Ramos (cell line): Measurements from ENCODE around the gene CDH4.
"Not testable (repeated sequence)": the region's sequence is repeated elsewhere in the genome, so short reads cannot be mapped to it uniquely, and the experiment has no call there.

Source experiments
- in situ Hi-C: fragments of 300-500 bp; cut with MboI; formaldehyde crosslinking; loops from one replicate; pipeline ENCODE4 v1.14.3; 2022; ENCODE audit warnings: low sequenced_read_pairs; ENCODE audit not compliant: unreplicated experiment

The CDH4 gene

DNA sequence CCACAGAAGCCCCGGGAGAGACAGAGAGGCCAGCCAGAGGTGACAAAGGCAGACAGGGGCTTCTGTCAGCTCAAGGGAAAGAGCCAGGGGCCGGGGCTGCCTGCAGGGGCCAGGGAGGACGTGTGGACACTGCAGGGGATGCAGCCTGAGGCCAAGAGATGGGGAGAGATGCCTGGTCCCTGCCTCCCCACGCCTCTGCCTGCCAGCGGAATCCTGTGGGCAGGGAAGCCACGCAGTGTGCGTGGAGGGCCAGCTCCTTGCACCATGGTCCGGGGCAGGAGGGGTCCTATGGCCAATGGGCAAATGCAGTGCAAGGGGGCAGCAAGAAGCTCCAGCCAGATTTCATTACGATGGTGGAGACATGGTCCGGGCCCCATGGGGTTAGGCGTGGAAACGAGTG lies 224.9 kb downstream of the CDH4 start:
- in situ Hi-C loops, result no loop called here

DNA sequence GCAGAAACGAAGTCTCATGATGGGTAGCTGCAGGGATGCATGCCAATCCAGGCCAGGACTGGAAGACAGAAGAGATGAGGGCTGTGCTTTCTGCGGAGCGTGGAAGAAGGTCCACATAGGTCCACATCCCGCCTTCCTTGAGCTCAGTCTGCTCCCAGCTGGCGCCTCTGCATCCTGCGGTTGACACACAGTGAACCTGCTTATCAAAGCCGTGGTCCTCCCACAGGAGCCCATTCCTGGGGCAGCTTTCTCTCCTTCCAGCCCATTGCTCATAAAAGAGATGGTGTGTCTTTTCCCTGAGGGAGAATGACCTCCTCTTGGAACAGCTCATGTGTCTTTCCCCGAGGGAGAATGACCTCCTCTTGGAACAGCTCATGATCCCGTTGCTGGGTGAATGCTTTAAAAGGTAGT lies 225.4 kb downstream of the CDH4 start:
- in situ Hi-C loops, result no loop called here

DNA sequence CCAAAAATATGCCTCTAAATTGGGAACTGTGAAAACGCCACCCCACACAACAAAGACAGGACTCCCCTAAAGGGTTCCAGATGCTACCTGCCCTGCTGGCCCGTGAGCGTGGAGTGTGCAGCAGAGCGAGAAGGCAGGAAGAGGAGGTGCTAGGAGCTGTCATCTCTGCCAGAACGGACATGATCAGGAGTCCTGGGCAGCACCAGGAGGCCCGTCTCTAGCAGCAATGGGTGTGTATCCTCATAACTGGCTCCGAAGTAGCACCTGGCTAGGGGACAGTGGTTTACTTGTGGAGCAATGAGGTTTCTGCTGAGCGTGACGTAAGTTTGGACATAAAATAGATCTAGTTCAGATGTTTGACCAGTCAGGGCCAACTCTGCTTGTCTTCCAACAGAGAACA lies 226.0 kb downstream of the CDH4 start:
- in situ Hi-C loops, result no loop called here

DNA sequence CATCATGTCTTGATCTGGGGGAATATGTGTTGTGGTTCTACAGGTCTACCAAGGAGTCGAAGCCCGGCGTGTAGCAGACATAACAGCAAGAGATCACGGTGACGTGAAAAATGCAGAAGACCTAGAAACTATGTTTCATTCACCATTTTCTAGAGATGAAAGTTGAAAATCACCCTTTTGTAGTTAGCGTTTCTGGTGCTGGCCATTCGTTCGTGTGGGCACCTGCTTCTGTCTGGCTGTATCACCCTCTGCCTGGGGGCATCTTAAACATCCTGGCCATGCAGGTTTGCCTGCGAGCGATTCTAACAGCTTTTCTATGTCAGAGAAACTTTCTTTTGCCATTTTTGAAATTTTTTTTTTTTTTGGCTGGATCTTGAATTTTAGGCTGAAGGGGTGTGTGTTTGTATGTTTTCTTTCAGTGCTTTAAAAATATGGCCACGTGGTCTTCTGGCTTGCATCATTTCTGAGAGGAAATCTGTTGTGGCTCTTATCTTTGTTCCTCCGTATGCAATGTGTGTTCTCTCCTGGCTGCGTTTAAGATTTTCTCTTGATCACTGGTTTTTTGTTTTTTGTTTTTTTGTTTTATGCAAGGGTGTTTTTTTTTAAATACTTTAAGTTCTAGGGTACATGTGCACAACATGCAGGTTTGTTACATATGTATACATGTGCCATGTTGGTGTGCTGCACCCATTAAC lies 226.7 kb downstream of the CDH4 start:
- in situ Hi-C loops, result no loop called here

DNA sequence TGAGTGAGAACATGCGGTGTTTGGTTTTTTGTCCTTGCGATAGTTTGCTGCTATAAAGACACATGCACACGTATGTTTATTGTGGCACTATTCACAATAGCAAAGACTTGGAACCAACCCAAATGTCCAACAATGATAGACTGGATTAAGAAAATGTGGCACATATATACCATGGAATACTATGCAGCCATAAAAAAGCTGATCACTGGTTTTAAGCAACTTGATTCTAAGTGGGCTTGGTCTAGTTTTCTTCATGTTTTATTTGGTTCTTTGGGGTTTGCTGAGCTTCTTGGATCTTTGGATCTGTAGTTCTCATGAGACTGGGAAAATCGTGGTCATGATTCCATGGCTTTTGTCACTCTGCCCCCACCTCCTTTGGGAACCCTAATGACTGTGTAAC lies 227.4 kb downstream of the CDH4 start:
- in situ Hi-C loops, result not testable (repeated sequence)

DNA sequence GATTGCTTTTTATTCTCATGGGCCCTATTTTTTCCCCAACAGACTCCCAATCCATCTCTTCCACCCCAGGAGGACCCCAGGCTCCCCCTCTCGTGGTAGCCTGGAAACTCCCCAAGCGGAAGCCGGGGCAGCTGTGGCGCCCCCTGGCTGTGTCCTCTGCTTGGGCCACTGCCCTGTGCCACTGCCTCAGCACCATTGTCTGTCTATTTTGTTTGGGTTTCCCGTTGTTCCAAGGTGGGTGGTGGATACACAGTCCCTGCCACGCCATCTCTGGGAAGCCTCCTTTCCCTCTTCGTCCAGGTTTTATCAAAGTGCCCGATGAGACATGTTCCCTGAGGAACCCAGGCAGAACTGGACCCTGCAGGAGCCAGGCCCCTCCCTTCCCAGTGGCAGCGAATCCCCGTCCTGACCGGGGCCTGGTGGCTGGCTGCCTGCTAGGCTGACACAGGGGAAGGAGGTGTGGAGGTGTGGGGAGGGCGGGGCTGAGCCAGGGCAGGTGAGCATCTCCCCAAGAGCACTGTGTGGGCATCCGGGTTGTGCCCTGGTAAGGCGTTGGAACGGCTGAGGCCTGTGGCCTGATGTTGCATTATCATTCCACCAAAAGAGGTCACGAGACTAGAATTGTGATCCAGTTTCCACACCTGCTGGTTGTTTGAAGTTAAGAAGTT lies 228.2 kb downstream of the CDH4 start:
- in situ Hi-C loops, result no loop called here

DNA sequence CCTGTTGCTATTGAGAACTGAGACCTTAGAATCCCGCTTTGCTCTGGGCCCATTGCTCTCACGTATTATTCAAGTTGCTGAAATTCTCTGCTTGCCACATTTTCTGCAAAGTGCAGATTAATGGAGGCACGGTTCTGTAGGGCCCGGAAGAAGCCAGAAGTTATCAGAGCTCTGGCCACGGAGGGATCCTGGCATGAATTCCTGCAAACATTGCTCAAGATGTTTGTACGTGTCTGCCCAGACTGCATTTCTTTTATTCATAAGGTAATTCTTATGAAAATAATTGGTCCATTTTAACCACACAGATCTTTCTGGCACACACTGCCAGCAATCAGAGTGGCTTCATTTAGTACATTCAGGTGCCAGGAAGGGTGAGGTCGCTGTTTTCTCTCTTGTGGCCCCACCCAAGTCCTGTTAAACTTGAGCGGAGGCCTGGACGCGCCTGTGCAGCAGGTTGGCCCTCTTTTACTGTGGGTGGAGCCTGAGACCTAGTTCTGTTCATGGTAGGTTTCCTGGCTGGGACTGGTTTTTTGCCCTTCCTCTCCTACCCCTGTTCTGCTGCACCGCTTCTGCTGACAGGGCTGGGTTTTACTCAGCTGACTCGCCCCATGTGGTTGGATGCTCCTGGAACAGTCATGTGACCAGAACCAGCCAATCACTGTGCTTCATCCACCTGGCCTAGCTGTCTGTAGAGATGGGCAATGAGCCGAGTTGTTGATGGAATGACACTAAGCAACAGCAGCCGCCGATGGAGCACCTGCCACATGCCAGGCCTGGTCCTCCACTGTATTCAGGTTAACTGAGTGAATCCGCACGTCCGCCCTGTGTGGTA lies 230.2 kb downstream of the CDH4 start:
- in situ Hi-C loops, result no loop called here

DNA sequence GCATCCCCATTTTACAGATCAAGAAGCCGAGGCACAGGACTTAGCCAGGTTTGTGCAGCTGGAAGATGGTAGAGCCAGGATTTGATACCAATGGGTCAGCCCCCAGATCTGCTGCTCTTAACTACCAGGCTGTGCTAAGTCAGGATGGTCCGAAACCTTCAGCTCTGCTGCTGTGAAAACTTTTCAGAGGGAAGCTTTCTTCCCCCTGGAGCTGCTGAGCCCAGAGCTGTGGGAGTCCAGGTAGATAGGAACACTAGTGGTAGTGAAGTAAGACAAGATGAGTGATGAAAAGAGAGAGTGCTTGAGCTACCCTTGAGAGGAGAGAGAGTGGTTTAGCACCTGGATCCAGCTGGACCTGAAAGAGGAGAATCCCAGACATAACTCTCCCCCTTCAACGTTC lies 230.8 kb downstream of the CDH4 start:
- in situ Hi-C loops, result no loop called here

DNA sequence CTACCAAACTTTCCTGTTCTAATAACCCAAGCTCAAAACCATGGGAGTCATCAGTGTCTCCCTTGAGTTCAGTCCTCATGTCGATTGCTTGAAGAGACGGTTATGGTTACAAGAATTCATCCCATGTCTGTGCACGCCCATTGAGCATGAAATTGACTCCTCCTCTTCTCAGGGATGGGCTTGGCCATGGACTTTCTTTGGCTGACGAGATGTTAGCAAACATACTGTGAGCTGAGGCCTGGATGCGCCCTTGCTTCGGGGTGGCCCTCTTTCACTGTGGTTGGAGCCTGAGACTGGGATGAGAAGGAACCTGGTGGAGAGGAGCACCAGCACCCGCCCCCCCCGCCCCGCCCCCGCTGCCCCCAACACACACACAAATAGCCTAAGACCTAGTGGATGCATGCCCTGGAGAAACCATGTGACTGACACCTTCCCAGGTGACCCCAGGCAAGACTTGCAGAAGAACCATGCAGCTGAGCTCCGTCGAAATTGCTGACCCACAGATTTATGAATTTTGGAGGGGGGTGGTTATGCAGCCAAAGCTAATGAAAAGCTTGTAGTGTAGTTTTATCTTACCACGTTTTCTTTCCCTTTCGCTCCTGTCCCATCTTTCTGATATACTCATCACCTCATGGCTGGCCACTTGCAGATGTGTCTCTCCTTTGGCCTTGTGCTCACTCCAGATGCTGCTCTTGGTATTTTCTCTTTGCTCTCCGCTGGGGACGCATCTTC lies 231.4 kb downstream of the CDH4 start:
- in situ Hi-C loops, result no loop called here

DNA sequence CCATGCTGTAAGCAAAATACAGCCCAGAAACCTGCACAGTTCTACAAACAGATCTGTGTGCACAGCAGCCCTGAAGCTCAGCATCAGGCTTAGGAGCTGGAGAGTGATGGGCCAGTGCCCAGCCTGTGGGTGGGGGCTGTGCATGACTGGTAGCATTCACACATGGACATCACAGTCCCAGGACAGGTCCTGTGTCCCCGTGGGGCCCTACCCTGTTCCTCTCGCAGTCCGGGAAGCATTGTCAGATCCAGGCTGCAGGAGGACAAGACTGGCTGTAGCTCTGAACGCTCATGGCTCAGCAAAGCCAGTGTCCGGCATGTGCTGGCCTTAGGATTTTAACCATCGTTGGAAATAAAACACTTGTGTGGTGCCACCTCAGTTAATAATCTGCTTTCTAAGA lies 234.1 kb downstream of the CDH4 start:
- in situ Hi-C loops, result no loop called here

DNA sequence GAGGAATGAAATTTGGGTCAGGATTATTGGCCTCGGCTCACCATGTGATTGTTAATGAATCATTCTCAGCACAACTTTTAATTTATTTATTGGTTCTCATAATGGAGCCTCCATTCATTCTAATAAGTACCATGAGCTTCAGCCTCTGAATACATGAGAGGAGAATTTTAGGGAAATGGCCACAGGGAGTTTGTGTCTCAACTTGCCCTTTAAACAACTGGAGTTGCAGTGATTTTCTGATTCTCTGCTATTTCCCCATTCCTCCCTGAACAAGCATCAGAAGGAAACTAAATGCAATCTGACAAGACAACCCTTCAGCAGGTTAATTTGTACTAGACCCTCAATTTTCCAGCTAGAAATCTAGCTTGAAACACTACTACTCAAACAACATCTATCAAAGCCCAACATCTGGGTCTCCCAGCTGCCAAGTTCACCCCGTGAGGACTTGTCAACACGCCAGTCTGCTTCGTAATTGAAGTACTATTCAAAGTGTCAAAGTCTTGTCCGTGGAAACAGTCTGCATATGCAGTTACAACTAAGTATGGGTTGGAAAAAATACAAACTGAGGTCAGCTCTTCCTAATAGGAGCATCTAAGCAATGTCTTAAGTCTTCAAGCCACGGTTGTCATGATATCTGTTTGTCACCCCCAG lies 235.4 kb downstream of the CDH4 start:
- in situ Hi-C loops, result no loop called here

DNA sequence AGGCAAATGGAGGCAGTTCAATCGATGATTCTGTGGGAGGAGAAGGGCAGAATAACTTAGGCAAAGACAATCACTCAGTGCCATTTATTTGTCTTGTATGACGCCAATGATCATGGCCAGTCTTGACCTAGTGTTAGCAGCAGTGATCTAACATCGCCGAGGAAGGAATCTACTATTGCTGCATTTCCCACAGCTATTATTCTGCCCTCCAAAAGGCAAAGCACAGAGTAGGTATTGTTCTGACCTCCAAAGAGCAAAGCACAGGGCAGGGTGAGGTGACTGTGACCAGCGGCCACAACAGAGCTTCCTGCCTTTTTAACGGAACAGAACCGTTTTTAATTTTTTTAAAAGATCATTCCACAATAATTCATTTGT lies 235.9 kb downstream of the CDH4 start:
- in situ Hi-C loops, result no loop called here

DNA sequence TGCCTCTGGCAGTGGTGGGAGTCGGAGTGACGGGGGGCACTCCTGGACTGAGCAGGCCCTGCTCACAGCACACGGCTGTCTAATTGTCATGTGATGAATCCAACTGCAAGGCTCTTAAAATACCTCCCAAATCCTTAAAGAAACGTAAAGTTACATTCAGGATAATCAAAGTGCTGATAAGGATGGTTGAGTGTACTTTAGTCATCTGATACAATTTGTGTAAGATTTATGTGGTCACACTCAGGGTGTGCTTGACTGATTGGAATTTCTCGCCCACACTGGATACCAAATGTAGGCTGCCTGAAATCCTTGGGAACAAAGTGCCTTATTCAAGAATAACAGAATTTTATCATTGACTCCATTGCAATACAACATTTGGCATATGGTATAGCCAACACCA lies 238.7 kb downstream of the CDH4 start:
- in situ Hi-C loops, result no loop called here

DNA sequence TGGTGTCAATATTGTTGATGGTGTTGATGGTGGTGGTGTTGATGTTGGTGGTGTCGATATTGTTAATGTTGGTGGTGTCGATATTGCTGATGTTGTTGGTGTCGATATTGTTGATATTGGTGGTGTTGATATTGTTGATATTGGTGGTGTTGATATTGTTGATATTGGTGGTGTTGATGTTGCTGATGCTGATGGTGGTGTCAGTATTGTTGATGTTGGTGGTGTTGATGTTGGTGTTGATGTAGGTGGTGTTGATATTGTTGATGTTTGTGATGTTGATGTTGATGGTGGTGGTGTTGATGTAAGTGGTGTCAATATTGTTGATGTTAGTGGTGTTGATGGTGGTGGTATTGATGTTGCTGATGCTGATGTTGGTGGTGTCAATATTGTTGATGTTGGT lies 240.0 kb downstream of the CDH4 start:
- in situ Hi-C loops, result no loop called here

DNA sequence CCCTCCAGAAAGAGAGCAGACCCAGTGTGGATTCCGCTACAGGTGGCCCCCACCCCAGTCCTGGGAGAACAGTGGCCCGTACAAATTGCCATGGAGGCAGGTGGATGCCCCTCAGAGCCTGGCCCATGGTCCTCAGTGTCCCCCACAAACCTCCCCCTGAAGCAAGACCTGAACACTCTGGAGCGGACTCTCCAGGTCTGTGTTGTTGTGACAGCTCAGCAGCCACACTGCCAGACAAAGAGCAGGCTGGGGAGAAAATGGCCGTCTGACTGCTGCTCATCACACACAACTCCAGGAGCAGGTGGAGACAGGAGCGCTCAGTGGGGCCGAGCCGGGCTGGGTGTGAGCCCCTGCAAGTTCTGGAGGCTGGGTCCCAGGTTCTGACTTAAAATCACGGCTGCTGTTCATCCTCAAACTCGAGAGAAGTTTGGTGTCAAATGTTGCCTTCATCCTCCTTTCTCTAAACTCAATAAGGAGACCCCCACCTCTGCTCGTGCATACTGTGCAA lies 241.8 kb downstream of the CDH4 start:
- in situ Hi-C loops, result no loop called here

DNA sequence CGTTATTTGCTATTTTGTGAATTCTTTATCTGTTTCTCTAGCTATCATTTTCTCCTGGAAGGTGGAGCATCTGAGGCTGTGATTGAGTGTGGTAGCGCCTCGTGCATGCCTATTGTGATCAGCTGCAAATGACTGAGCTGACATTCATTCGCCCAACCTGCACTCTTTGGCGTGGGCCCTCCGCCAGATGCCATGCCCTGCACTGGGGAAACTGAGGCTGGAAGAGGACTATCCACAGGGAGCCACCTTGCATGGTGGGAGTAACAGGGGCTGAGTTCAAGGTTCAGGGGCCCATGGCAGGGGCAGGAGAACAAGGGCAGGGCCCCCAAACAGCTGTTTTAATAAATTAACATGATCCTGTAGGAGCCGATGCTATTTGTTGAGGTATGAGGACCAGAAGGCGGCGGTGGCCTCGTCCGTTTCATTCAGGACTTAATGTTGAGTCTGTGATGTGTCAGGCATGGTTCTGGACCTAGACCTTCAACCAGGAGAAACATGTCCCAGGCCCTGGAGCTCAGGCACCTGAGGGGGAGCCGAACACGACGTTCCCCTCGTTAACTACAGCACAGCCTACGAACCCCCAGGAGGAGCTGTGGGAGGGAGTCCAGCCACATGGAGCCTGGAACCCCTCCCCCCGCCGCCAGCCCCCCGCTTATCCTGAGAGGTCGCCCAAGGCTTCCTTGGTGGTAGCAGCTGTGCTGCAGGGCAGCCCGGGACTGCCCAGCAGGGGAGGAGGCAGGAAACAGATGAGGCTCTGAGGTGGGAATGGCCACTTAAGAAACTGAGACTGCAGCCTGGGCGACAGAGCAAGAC lies 242.9 kb downstream of the CDH4 start:
- in situ Hi-C loops, result no loop called here

DNA sequence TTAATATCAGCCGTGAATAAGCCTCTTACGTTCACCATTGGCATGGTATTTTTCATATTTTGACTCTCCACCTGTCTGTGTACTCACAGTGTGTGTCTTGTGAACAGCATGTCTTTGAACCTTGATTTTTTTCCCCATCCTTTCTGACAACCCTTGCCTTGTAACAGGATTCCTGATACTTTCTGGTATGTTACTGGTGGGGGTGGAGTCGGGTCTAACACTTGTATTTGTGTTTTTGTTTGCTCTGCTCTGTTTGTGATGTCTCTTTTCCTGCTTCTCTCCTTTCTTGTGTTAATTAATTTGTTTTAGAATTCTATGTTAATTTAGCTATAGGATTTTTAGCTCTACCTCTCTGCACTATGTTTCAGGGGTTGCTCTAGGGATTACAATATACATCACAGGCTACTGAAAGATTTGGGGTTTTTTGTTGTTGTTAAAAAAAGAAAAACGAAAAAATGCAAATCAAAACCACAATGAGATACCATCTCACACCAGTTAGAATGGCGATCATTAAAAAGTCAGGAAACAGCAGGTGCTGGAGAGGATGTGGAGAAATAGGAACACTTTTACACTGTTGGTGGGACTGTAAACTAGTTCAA lies 245.1 kb downstream of the CDH4 start:
- in situ Hi-C loops, result no loop called here

DNA sequence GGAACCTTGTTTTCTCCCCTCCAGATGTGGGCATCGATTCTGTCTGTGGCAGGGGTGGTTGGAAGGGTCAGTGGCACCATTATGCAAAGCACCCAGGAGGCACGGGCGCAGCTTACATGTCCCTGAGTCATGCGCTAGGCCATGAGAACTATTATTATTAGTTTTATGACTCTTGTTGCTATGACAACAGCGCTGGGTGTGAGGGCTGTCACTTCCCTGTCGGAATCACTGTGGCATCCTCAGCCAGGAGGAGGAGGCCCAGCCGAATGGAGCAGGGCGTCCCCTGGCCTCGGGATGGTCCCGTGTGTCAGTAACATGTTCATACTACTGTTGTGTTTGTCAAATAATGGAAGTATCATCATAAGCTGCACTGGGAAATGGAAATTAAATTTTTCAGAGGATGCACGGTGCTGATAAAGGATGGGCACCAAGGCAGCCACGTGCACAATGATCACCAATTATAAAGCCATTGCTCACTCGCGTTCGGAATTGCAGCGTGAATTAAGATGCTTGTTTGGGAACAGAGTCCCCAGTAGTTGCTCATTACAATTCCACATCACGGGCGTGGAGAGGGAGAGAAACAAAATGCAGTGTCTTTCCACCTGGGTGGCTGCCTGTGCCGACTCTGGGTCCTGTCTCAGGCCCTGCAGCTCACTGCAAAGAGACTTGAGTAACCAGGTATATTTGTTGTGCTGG lies 247.9 kb downstream of the CDH4 start:
- in situ Hi-C loops, result no loop called here
